NCI-H2029 treated with DMSO at 0.1 percent for 48 hours (cell line): ENCODE measurements around the gene PRR19.

Experiments
- DNase-seq: peaks from one replicate; lab custom pipeline; 2025; lab: John Stamatoyannopoulos, UW

Gene PRR19

DNA sequence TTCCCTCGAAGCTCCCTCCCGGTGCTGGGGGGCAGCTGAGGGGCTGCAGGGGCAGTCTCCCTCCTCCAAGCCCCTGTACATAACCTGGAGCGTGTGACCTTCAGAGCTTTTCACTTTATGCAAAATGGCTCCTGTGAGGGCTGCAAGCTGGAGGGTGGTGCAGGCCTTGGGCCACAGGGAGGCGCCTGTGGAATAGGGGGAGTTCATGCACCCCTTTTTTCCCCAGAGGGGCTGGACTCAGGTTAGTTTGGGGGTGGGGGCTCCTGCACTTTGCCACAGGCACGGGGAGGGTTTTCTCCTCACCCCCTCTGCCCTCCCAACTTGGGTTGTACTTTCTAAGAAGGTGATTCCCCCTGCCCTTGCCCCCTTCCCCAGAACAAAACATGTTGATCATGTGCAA is 6.6 kb upstream of the PRR19 start:
- DNase-seq = no peak

DNA sequence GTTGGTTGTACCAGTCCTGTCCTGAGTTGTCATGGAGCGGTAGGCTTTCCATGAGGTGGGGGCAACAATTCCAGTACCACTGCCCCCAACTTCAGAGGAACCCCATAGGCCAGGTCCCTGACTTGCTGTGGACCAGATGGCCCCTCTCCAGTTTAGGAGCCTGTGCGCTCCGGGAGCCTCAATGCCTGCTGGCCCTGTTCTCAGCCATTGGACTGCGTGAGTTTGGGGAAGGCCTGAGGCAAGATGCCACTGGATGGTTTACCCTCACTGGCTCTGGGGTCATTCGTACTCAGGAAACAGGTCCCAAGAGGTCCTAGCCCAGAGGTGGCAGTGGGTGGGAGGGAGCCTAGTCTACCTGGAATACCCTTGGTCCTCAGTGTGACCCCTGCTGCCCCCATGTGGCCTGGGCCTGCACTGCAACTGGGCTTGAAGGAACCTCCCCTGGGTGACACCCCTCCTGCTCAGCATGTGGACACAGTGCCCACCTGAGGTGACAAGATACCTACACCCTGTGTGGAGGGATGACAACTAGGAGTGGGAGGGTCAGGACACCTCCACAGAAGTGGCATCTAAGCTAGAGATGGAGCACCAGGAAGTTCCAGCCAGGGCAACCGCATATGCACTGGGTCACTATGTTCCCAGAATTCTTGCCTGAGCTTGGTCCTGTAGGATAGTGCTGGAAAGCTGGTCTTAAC is 6.0 kb upstream of the PRR19 start:
- peak; percentile 67 for DNase-seq

GRCh38 chr19:42297039-42297438 is 4.9 kb upstream of the PRR19 start:
- DNase-seq = no peak

DNA sequence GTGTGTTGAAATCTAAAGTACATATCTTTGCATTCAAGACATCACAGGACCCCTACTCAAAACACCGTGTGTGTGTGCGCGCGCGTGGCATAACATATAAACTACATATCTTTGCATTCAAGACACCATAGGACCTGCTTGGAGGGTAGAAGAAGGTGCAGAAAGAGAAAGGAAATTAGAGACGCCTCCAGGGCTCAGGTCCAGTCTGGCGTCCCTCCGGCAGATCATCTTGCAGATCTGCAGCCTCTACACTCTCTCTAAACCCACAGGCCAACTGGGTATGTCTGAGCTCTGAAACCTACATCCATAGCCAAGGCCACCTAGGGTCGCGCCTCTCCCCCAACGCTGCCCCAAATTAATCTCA is 1.2 kb downstream of the PRR19 start:
- DNase-seq = peak; percentile 63

- DNase-seq = no peak
Measured at GRCh38 chr19:42303876-42304275, 1.9 kb downstream of the PRR19 start.

- DNase-seq = no peak
Measured at GRCh38 chr19:42306646-42307045, 4.7 kb downstream of the PRR19 start.

GRCh38 chr19:42309686-42310085 is 7.8 kb downstream of the PRR19 start:
- no peak for DNase-seq

DNA sequence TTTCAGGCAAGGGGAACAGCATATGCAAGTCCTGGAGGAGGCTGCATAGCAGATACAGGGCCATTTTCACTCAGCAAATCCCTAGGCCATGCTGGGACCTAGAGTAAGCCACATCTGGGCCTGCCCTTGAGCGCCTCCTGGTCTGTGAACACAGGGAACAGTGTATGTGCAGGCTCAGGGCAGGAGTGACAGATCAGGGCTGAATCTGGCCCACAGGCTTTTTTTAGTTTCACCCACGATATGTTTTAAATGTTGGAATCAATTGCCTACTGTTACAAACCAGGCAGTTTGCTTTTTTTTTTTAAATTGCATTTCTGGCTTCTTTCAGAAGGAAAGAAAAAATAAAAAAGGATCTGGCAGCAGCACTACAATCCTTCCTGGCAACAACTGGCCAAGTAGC is 9.7 kb downstream of the PRR19 start:
- DNase-seq = no peak

GRCh38 chr19:42312370-42312769 is 10.4 kb downstream of the PRR19 start:
- no peak for DNase-seq

GRCh38 chr19:42313096-42313839 is 11.3 kb downstream of the PRR19 start, which contains the start of gene TMEM145:
TMEM145 (plus strand) TSS chr19:42313309; CDS start chr19:42313377, 68 bp downstream.
- no peak for DNase-seq

GRCh38 chr19:42313840-42314755 is 12.2 kb downstream of the PRR19 start:
- DNase-seq = no peak

DNA sequence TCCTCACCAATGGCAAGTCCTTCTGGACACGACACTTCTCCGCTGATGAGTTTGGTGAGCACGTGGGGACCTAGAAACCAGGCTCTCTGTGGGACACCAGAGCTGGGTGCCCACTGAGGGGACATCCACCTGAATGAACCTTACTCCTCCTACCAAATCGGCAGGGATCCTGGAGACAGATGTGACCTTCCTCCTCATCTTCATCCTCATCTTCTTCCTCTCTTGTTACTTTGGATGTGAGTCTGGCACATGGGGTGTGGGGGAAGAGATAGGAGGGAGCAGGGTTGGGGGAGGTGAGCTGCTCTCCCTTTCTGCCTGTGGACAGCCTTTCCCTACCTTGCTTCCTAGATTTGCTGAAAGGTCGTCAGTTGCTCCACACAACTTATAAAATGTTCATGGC is 13.1 kb downstream of the PRR19 start:
- no peak for DNase-seq

- DNase-seq = no peak
Measured at GRCh38 chr19:42316223-42317211, 14.6 kb downstream of the PRR19 start.

DNA sequence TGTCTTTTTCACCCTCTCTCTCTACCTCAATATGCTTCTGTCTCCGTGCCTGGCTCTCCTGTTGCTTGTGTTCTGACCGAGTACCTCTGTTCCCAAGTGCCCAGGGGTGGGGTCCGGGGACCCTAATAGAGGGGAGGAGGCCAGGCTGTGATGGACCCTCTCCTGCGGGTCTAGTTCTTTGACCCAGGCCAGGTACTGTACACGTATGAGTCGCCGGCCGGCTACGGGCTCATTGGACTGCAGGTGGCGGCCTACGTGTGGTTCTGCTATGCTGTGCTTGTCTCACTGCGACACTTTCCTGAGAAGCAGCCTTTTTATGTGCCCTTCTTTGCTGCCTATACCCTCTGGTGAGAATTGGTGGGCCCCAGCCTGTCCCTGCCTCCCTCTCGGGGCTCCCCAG is 15.6 kb downstream of the PRR19 start:
- no peak for DNase-seq

DNA sequence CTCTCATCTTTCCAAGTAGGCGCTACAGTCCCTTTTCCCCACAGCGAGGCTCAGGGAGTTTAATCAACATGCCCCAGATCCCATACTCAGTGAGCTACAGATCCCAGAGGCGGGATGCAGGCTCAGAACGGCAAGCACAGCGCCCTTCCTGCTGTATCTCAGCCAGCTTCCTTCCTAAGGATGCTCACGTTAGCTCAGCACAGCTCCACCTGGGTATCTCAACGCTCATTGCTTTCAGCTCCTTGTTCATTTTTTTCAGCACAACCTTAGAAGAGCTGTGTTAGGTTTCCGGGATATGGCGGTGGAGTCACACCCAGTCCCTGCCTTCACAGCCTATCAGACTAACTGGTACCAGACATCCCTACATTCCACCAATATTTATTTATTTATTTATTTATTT is 20.4 kb downstream of the PRR19 start:
- no peak for DNase-seq

- DNase-seq = no peak
Measured at GRCh38 chr19:42323473-42323851, 21.5 kb downstream of the PRR19 start.

GRCh38 chr19:42323852-42324654 is 22.1 kb downstream of the PRR19 start:
- no peak for DNase-seq

- DNase-seq = no peak
Measured at GRCh38 chr19:42324655-42325307, 22.8 kb downstream of the PRR19 start.

GRCh38 chr19:42325308-42325895 is 23.5 kb downstream of the PRR19 start, which contains the start of gene MEGF8:
MEGF8 (plus strand) TSS chr19:42325635; CDS start chr19:42326244, 609 bp downstream.
- DNase-seq = peak; percentile 94
